Activated CD4-positive, alpha-beta T cell treated with anti-CD3 and anti-CD28 coated beads, Interleukin-2, Interleukin-6, amounts not matched to agents 100 ng/mL and 50 ng/mL, durations not matched to agents 16 hours and 8 hours (primary cell): ENCODE results near the gene MYO9B.
"Not testable (repeated sequence)": the region's sequence is repeated elsewhere in the genome, so short reads cannot be mapped to it uniquely, and the experiment has no call there.

Source experiments
- DNase-seq: peaks from one replicate; pipeline ENCODE4 v3.0.0-alpha.2; 2020

The MYO9B gene

GRCh38 chr19:17094694-17095093 is 19.1 kb downstream of the MYO9B start:
- not testable (repeated sequence) for DNase-seq

GRCh38 chr19:17095141-17095919 is 19.8 kb downstream of the MYO9B start:
- no peak for DNase-seq

GRCh38 chr19:17097593-17098126 is 22.1 kb downstream of the MYO9B start:
- no peak for DNase-seq

GRCh38 chr19:17098326-17098725 is 22.7 kb downstream of the MYO9B start:
- no peak for DNase-seq

- DNase-seq = no peak
These were observed 26.4 kb downstream of the MYO9B start for GRCh38 chr19:17101686-17102628.

- DNase-seq = peak; percentile 21
These were observed 27.6 kb downstream of the MYO9B start for GRCh38 chr19:17103177-17103576.

- DNase-seq = no peak
These were observed 29.1 kb downstream of the MYO9B start for GRCh38 chr19:17104679-17105078.

GRCh38 chr19:17105556-17105955 is 30.0 kb downstream of the MYO9B start:
- DNase-seq = no peak

- not testable (repeated sequence) for DNase-seq
These were observed 31.4 kb downstream of the MYO9B start for GRCh38 chr19:17106964-17107363.

- no peak for DNase-seq
These were observed 32.2 kb downstream of the MYO9B start for GRCh38 chr19:17107546-17108452.

GRCh38 chr19:17108453-17108784 is 32.8 kb downstream of the MYO9B start:
- no peak for DNase-seq

- no peak for DNase-seq
These were observed 33.7 kb downstream of the MYO9B start for GRCh38 chr19:17109300-17109699.

- no peak for DNase-seq
These were observed 34.5 kb downstream of the MYO9B start for GRCh38 chr19:17109962-17110598.

GRCh38 chr19:17110599-17110966 is 35.0 kb downstream of the MYO9B start:
- no peak for DNase-seq

GRCh38 chr19:17111766-17112165 is 36.2 kb downstream of the MYO9B start:
- no peak for DNase-seq

- no peak for DNase-seq
These were observed 36.7 kb downstream of the MYO9B start for GRCh38 chr19:17112271-17112670.

GRCh38 chr19:17112700-17113099 is 37.1 kb downstream of the MYO9B start:
- no peak for DNase-seq

- DNase-seq = no peak
These were observed 37.7 kb downstream of the MYO9B start for GRCh38 chr19:17113127-17113785.

- no peak for DNase-seq
These were observed 38.8 kb downstream of the MYO9B start for GRCh38 chr19:17114414-17114831.

GRCh38 chr19:17116996-17117702 is 41.6 kb downstream of the MYO9B start:
- DNase-seq = no peak

- no peak for DNase-seq
These were observed 43.4 kb downstream of the MYO9B start for GRCh38 chr19:17118957-17119356.
